Large intestine (tissue), 3 donors: ENCODE measurements around the gene HOXD12. TPM values are rescaled to one million over a fixed set of nuclear protein-coding genes. Genes with fewer than 3 reads are reported as not detected.

Experiments
- DNase-seq, 2 donors: peaks; one replicate each; pipeline versions ENCODE4 v3.0.0 to v3.0.0-alpha.2; 2013
- H3K27ac ChIP-seq: one replicate; pipeline ENCODE4 v1.5.1; 2013; ENCODE audit warnings: low read length
- H3K27me3 ChIP-seq: 2 replicates; pipeline ENCODE4 v1.6.1; 2013; ENCODE audit warnings: low read length; ENCODE audit not compliant: control insufficient read depth, insufficient read depth
- H3K36me3 ChIP-seq: 2 replicates; pipeline ENCODE4 v1.6.1; 2013; ENCODE audit warnings: low read length; ENCODE audit not compliant: control insufficient read depth, insufficient read depth
- H3K4me1 ChIP-seq: one replicate; pipeline ENCODE4 v1.6.1; 2013; ENCODE audit warnings: low read length; ENCODE audit not compliant: control insufficient read depth, insufficient read depth
- H3K4me3 ChIP-seq: one replicate; pipeline ENCODE4 v1.5.1; 2013; ENCODE audit warnings: low read length
- H3K9me3 ChIP-seq: one replicate; pipeline ENCODE4 v1.6.1; 2013; ENCODE audit warnings: mild to moderate bottlenecking, low read depth, low read length, moderate library complexity; ENCODE audit not compliant: control insufficient read depth
- WGBS: methylation state at CpG from one replicate; pipeline ENCODE4 v1.1.5; 2013; ENCODE audit warnings: low lambda C conversion rate; ENCODE audit not compliant: insufficient coverage; 5-methylcytosine and 5-hydroxymethylcytosine counted together
- polyA plus RNA-seq: library from polyadenylated mRNA; unstranded; fragments of 120-200 nt; gene quantifications from one replicate; pipeline ENCODE4 v1.2.1, GENCODE V29; 2013

HOXD12 gene
- polyA plus RNA-seq, 1 donor = not detected

DNA sequence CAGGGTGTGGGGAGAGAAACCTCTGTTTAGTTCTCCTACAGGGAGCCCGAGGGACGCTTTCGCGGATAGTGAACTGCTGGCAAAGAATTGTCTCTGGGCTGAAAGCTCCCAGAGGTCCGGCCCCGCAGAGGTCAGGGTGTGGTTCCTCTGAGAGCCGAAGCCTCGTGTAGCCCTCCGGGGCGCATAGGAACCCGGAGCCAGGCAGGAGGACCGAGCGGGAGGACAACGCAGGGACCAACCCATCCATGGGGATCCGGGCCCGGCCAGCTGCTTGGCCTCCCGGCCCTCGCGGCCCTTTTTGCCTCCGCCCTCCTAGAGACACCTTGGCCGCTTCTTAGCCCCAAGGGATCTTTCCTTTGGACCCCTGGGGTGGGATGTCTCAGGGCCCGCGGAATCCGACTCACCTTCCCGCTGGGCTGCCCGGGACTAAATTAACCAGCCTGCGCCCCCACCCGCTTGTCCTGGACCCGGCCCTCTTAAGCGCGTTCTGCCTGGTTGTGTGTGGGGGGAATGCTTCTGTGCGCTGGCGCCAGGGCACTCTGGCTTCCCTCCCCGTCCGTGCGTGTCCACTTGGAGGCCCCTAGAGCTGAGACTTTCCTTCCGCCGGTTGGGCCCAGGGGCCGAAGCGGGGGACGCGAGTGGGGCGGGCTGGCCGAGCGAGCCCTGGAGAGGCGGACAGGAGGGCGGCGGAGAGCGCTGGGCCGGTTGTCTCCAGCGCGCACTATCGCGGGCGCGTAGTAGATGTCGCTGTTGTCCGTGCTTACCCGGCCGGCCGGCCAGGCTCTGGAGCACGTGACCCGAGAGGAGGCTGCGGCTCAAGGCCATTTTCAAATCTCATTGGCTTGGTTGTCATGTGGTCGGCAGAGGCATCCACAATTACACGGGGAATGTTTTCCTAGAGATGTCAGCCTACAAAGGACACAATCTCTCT lies 16.6 kb downstream of the HOXD12 start, which contains the start of gene HOXD10:
TSS of gene HOXD10 (plus strand) at position 896 of the 931 bp plus-strand sequence. CDS start 56 bp downstream, outside the sequence.
- Histone ChIP-seq H3K9me3 (peaks cover 29% of the 10 kb centered on the region), H3K27me3 (peaks cover 100% of the 10 kb centered on the region), H3K4me3 (no peak within 1 kb of the TSS), H3K36me3 (no peaks in the 10 kb centered on the region), H3K4me1 (no peaks in the 10 kb centered on the region), H3K27ac (no peak within 1 kb of the TSS)
- WGBS = no CpG with 5 or more reads among the region's 66 CpGs
- no peak for DNase-seq

DNA sequence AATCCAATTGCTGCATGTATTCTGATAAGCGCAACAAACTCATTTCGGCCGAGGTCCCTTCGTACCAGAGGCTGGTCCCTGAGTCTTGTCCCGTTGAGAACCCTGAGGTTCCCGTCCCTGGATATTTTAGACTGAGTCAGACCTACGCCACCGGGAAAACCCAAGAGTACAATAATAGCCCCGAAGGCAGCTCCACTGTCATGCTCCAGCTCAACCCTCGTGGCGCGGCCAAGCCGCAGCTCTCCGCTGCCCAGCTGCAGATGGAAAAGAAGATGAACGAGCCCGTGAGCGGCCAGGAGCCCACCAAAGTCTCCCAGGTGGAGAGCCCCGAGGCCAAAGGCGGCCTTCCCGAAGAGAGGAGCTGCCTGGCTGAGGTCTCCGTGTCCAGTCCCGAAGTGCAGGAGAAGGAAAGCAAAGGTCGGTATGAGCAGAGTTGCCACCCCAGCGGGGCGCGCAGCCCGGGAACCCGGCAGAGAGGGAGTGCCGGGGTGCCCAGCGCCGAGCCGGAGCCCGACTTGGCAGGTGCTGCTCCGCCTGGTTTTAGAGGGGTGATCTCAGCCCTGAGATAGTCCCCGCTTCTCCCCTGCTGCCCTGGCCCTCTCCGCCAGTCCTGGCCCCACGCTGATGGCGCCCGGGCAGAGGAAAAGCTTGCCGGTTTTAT lies 17.7 kb downstream of the HOXD12 start:
- peaks cover 29% of the 10 kb centered on the region for H3K9me3 ChIP-seq
- no peaks in the 10 kb centered on the region for H3K36me3 ChIP-seq
- no peak overlapping the region for H3K4me3 ChIP-seq
- DNase-seq = no peak
- H3K27ac ChIP-seq = no peak overlapping the region
- H3K27me3 ChIP-seq = peaks cover 100% of the 10 kb centered on the region
- no CpG with 5 or more reads among the region's 40 CpGs for WGBS
- H3K4me1 ChIP-seq = no peaks in the 10 kb centered on the region

DNA sequence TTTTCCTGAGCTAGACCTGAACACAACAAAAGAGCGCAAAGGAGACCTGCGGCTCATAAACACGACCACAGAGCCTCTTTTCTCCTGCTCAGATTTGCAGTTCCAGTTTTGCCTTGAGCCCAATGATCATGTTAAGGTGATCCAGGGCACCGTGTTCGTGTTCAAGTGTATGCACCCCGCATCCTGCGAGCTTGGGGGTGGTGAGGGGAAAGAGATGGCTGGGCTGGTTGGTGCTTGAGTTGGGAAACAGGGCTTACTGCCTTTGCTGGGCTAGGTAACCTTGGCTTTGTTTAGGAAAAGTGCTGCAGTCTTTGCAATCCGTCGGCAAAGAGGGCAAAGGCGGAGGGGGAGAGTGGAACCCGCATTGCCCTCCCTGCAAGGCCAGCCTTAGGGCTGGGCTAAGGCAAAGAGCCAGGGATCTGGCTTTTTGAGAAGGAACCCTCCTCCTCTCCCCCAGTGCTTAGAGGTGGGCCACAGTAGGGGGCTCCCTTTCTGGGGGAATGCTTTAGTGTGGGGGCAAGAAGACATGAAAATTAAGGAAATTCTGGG lies 18.3 kb downstream of the HOXD12 start:
- DNase-seq = no peak
- Histone ChIP-seq H3K9me3 (peaks cover 29% of the 10 kb centered on the region), H3K4me1 (peaks cover 3% of the 10 kb centered on the region), H3K4me3 (no peak overlapping the region), H3K27ac (no peak overlapping the region), H3K27me3 (peaks cover 100% of the 10 kb centered on the region), H3K36me3 (no peaks in the 10 kb centered on the region)
- no CpG with 5 or more reads among the region's 11 CpGs for WGBS

DNA sequence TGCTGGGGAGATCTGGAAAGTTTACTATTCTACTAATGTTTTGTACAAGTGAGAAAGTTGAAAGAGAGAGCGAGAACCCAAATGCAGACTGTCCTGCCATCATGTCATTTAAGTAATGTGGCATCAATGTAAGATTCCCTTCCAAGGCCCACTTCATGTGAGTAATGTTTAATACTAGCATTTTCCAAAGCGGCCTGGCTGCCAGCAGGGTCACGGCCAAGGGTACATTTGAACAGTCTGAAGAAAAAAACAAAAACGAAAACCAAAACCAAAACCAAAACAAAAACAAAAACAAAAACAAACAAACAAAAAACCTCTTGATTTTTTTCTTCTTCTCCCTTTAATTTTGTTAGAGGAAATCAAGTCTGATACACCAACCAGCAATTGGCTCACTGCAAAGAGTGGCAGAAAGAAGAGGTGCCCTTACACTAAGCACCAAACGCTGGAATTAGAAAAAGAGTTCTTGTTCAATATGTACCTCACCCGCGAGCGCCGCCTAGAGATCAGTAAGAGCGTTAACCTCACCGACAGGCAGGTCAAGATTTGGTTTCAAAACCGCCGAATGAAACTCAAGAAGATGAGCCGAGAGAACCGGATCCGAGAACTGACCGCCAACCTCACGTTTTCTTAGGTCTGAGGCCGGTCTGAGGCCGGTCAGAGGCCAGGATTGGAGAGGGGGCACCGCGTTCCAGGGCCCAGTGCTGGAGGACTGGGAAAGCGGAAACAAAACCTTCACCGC lies 19.2 kb downstream of the HOXD12 start:
- Histone ChIP-seq H3K27me3 (peaks cover 99% of the 10 kb centered on the region), H3K9me3 (peaks cover 32% of the 10 kb centered on the region), H3K4me3 (no peak overlapping the region), H3K4me1 (peaks cover 3% of the 10 kb centered on the region), H3K36me3 (no peaks in the 10 kb centered on the region), H3K27ac (no peak overlapping the region)
- DNase-seq = no peak
- 20% methylated on average over 2 of the region's 24 CpGs for WGBS

DNA sequence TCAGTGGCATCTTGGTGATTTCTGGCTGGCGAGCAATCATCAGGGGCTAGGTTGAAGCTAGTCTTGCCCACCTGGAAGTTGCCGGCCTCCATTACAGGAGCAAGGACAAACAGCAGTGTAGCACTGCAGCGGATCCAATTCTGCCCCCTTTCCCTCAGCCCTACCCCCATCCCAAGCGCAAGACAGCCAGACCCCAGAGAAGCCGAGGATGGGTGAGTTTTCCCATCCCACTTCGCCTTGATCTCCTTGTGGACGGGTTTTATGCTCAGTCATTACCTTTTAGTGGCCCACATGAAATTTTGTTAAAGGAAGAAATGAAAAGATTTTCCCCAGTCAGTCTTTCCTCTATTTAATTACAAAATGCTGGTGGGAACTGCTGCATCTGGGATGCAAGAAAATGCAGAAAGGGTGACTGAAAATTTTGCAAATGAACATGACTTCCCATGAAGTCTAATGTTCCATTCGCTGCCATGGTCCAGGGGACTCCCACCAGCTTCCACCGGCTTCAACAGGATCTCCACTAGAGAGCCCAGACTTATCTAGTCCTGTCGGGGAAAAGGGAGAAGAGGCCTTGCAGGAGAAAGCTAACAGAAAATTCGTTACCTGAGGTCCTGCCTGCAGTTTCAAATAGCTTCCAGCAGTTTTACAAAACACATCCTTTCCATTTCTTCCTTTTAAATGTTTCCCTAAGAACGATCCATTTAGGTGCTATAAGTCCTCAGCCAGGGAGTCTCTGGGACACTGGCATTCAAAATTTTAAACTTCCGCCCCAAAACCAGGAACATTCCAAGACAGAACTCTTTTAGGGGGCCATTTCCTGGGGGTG lies 21.0 kb downstream of the HOXD12 start:
- Histone ChIP-seq H3K27me3 (peaks cover 99% of the 10 kb centered on the region), H3K4me1 (peaks cover 3% of the 10 kb centered on the region), H3K36me3 (no peaks in the 10 kb centered on the region), H3K27ac (no peak overlapping the region), H3K4me3 (no peak overlapping the region), H3K9me3 (peaks cover 33% of the 10 kb centered on the region)
- no peak for DNase-seq
- 0% methylated on average over 1 of the region's 13 CpGs for WGBS

DNA sequence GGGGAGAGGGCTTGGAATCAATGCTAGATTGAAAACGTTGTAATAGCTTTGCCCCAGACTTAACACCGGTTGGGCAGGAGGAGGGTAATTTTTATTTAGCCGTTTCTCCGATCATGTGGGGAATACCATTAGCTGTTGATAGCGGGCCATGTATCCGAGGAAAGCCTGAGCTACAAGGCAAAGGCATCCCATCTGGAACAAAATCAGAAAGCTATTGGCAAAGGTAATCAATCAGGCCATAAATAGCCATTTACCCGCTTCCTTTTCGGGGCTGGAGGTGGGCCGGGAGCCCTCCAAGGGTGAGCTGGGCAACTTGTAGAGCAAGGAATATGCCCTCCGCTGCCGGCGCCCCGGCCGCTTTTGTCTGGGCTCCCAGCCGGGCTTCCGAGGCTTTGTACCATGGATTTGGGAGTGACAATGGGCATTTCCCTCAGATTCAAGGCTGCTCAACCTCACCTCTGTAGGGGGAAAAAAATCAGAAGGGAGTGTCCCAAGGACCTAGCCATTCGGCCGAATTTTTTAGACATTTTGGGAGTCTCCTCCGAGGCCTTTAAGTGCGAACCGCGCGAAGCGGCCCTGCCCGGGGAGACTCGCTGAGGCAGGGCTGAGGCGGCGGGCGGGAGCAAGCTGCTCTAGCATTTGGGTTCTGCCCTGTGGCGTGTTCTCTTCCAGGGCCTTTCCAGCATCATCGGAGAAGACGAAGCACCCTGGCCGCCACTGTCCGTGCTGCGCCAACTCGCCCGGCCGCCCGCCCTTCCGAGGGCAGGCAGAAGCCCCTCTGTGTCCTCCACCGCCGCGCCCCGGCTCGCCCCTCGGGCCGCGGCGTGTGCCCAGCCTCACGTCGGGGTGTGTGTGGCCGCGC lies 21.8 kb downstream of the HOXD12 start:
- no peak for DNase-seq

DNA sequence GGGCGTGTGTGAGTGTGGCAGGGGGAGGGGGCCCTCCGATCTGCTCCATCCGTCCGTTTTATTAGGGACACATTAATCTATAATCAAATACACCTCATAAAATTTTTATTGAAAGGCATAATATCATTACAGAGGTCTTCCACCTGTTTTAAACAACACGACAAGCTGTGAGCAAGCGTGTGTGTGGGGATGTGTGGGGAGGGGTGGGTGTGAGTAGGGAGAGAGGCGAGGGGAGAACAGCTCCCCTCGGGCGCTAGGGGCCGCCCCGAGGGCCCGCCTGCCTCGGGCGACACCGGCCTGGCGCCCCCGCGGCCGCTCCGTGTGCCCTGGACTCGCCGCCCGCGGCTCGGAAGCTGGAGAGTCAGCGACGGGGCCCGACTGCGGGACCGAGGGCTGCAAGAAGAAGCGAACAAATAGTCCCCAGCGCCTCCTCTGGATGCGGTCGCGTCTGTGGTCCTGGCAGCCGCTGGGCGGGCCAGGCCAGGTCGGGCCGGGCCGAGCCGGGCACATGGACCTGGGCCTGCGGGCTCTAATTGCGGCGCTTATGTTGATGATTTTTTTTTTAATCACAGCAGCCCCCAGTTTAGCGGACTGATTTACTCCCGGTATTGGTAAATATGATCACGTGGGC lies 22.6 kb downstream of the HOXD12 start:
- H3K4me1 ChIP-seq = peaks cover 3% of the 10 kb centered on the region
- no peak for DNase-seq
- H3K9me3 ChIP-seq = peaks cover 24% of the 10 kb centered on the region
- H3K36me3 ChIP-seq = no peaks in the 10 kb centered on the region
- no CpG with 5 or more reads among the region's 47 CpGs for WGBS
- H3K27ac ChIP-seq = no peak overlapping the region
- H3K4me3 ChIP-seq = peak overlapping the region; percentile 18
- H3K27me3 ChIP-seq = peaks cover 97% of the 10 kb centered on the region

More for the DNA sequence above, 21.8 kb downstream of the HOXD12 start:
- WGBS = 0% methylated on average over 4 of the region's 53 CpGs
- H3K27ac ChIP-seq = no peak overlapping the region
- H3K4me3 ChIP-seq = no peak overlapping the region
- H3K4me1 ChIP-seq = peaks cover 3% of the 10 kb centered on the region
- H3K9me3 ChIP-seq = peaks cover 26% of the 10 kb centered on the region
- no peaks in the 10 kb centered on the region for H3K36me3 ChIP-seq
- H3K27me3 ChIP-seq = peaks cover 98% of the 10 kb centered on the region

DNA sequence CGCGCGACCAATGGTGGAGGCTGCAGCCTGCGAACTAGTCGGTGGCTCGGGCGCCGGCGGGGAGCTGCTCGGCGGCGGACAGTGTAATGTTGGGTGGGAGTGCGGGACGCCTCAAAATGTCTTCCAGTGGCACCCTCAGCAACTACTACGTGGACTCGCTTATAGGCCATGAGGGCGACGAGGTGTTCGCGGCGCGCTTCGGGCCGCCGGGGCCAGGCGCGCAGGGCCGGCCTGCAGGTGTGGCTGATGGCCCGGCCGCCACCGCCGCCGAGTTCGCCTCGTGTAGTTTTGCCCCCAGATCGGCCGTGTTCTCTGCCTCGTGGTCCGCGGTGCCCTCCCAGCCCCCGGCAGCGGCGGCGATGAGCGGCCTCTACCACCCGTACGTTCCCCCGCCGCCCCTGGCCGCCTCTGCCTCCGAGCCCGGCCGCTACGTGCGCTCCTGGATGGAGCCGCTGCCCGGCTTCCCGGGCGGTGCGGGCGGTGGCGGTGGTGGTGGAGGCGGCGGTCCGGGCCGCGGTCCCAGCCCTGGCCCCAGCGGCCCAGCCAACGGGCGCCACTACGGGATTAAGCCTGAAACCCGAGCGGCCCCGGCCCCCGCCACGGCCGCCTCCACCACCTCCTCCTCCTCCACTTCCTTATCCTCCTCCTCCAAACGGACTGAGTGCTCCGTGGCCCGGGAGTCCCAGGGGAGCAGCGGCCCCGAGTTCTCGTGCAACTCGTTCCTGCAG lies 23.3 kb downstream of the HOXD12 start, which contains the start of gene HOXD9:
TSS of gene HOXD9 (plus strand) at position 37 of the 728 bp plus-strand sequence. CDS start at position 87, 50 bp downstream.
- H3K27ac ChIP-seq = no peak within 1 kb of the TSS
- WGBS = no CpG with 5 or more reads among the region's 84 CpGs
- H3K4me1 ChIP-seq = peaks cover 3% of the 10 kb centered on the region
- peaks cover 18% of the 10 kb centered on the region for H3K9me3 ChIP-seq
- H3K27me3 ChIP-seq = peaks cover 96% of the 10 kb centered on the region
- no peak for DNase-seq
- peak within 1 kb of the TSS; percentile 18 for H3K4me3 ChIP-seq
- H3K36me3 ChIP-seq = no peaks in the 10 kb centered on the region
